ENCODE data around the gene PNMA8C. TPM values are rescaled to one million over a fixed set of nuclear protein-coding genes. Genes with fewer than 3 reads are reported as not detected.
A peak's percentile ranks its signal among the peaks of the same experiment; 100 is the strongest.

PNMA8C gene
- total RNA-seq, 1 donor from 2014 or later = not detected

GRCh38 chr19:46411925-46412649 is 16.6 kb downstream of the PNMA8C start:
- H3K4me3 ChIP-seq (ENCODE audit: low read depth, low read length) = peak overlapping the region; percentile 63
- DNase-seq (ENCODE audit: low read depth) = no peak
- TF ChIP-seq CTCF (conservative IDR thresholded peaks at IDR 0.05; ENCODE audit: low read depth, low read length) = no peak

DNA sequence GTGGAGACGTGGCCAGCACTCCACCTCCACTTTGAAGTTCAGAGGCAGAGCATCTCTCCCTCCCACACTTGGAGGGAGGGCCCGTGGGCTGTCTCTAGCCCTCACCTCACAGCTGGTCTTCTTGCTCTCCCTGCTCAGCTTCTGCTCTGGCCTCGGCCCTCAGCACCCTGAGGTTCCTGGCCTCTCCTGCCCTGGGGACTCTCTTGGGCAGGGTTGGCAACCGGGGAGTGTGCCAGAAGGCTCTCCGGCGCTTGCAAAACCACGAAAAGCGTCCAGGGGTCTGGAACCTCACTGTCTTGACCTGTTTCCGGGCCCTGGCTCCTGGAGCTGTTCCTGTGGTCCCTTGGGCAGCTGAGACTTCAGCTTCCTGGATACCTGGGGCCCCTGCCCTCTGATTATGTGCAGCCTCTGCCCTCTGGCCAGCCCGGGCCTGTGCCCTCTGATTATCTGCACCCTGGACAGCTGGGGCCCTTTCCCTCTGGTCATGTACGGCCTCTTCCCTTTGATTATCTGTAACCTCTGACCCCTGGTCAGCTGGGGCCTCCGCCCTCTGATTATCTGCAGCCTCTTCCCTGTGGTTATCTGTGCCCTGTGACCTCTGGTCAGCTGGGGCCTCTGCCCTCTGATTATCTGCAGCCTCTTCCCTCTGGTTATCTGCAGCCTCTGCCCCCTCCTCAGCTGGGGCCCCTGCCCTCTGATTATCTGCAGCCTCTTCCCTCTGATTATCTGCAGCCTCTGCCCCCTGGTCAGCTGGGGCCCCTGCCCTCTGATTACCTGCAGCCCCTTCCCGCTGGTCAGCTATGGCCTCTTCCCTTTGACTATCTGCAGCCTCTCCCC is 17.4 kb downstream of the PNMA8C start:
- peak overlapping the region; percentile 63 for H3K4me3 ChIP-seq (ENCODE audit: low read depth, low read length)
- TF ChIP-seq CTCF (conservative IDR thresholded peaks at IDR 0.05; ENCODE audit: low read depth, low read length) = no peak
- DNase-seq (ENCODE audit: low read depth) = no peak

DNA sequence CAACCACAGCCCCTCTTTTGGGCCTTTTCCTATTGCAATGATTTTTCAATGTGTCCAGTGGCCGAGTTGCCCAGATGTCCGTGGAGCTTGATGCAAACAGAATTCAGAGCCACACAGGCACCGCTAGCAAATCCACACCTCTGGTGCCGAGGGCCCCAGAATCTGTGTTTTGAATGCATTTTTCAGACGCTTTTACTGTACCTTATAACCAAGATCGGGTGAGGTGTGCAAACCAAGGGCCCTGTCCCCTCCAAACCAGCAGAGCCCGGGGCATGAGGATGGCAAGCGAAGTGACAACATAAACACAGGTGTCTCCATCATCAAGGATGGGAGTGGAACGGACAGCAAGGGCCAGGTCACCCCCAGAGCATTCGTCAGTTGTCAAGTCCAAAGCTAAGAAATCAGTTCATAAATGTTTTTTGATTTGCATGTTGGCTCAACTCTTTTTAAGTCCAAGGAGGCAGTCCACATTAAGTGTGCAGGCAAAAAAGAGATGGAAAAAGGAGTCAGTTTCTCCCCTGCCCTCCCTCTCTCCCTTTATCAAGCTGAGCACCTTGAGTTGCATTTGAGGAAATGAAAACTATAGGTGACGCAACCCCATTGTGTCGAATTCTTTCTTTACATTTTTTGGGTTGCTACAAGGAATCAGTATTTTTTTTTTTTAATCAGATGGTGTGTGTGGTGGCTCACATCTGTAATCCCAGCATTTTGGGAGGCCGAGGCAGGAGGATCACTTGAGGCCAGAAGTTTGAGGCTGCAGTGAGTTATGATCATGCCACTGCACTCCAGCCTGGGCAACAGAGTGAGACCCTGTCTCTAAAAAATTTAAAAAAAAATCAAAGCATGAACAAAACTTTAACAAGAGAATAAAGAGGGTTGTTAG is 18.3 kb downstream of the PNMA8C start:
- DNase-seq (ENCODE audit: low read depth) = no peak
- no peak overlapping the region for H3K4me3 ChIP-seq (ENCODE audit: low read depth, low read length)
- no peak for TF ChIP-seq CTCF (conservative IDR thresholded peaks at IDR 0.05; ENCODE audit: low read depth, low read length)

- H3K4me3 ChIP-seq (ENCODE audit: low read depth, low read length) = no peak overlapping the region
- no peak for TF ChIP-seq CTCF (conservative IDR thresholded peaks at IDR 0.05; ENCODE audit: low read depth, low read length)
- no peak for DNase-seq (ENCODE audit: low read depth)
Measured at GRCh38 chr19:46409191-46409590, 19.5 kb downstream of the PNMA8C start.

- TF ChIP-seq CTCF (conservative IDR thresholded peaks at IDR 0.05; ENCODE audit: low read depth, low read length) = no peak
- no peak for DNase-seq (ENCODE audit: low read depth)
- H3K4me3 ChIP-seq (ENCODE audit: low read depth, low read length) = peak overlapping the region; percentile 6
Measured at GRCh38 chr19:46408664-46409039, 20.1 kb downstream of the PNMA8C start.

- no peak for DNase-seq (ENCODE audit: low read depth)
- TF ChIP-seq CTCF (conservative IDR thresholded peaks at IDR 0.05; ENCODE audit: low read depth, low read length) = no peak
- peak overlapping the region; percentile 6 for H3K4me3 ChIP-seq (ENCODE audit: low read depth, low read length)
Measured at GRCh38 chr19:46407856-46408663, 20.7 kb downstream of the PNMA8C start.

Data from epithelial cell of proximal tubule (primary cell).